Measurements from ENCODE around the gene SORCS2. TPM values are rescaled to one million over a fixed set of nuclear protein-coding genes. Genes with fewer than 3 reads are reported as not detected.

SORCS2 gene
- total RNA-seq, 4 donors from 2014 or later, result 0.26 to 17.1 (median 2.9) TPM

- no peaks in the 10 kb centered on the region for H3K36me3 ChIP-seq
- intact Hi-C loops (cut with DNase I; ENCODE audit: low total_unique reads), result no loop called here
These were observed 573.3 kb downstream of the SORCS2 start for GRCh38 chr4:7765666-7766065.

DNA sequence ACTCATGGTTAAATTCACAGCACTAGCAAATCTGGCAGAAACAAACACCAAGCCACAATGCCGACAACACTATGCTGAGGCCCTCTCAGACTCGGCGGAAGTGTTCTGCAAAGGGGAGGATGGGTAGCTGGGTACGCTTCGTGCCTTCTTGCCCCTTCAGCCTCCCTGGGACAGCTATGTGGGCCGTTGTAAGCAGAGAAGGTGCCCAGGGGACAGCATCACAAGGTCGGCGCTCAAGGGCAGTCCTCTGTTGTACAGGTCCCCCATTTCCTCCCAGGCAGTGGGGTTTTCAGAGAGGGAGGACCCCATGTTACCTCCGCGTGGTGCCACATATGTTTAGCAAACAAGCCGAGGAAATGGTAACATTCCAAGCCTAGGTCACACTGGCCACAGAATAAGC, 573.7 kb downstream of the SORCS2 start:
- intact Hi-C loops (cut with DNase I; ENCODE audit: low total_unique reads), result no loop called here
- no peaks in the 10 kb centered on the region for H3K27me3 ChIP-seq
- no peaks in the 10 kb centered on the region for H3K4me1 ChIP-seq
- H3K27ac ChIP-seq, result no peak overlapping the region
- no peaks in the 10 kb centered on the region for H3K9me3 ChIP-seq
- no peaks in the 10 kb centered on the region for H3K36me3 ChIP-seq
- H3K4me3 ChIP-seq, result no peak overlapping the region
- no peak for TF ChIP-seq POLR2A (IDR thresholded peaks at IDR 0.05)
- no peak for TF ChIP-seq CTCF (IDR thresholded peaks at IDR 0.05)
- no peak for DNase-seq

More at GRCh38 chr4:7765666-7766065, 573.3 kb downstream of the SORCS2 start:
- DNase-seq, result no peak
- H3K27ac ChIP-seq, result no peak overlapping the region
- H3K4me1 ChIP-seq, result no peaks in the 10 kb centered on the region
- no peaks in the 10 kb centered on the region for H3K9me3 ChIP-seq
- no peak overlapping the region for H3K4me3 ChIP-seq
- H3K27me3 ChIP-seq, result no peaks in the 10 kb centered on the region
- TF ChIP-seq POLR2A (IDR thresholded peaks at IDR 0.05) (no peak), CTCF (IDR thresholded peaks at IDR 0.05) (no peak)

- Histone ChIP-seq H3K4me1 (no peaks in the 10 kb centered on the region), H3K27ac (no peak overlapping the region), H3K36me3 (no peaks in the 10 kb centered on the region), H3K9me3 (no peaks in the 10 kb centered on the region), H3K4me3 (no peak overlapping the region), H3K27me3 (no peaks in the 10 kb centered on the region)
- TF ChIP-seq POLR2A (IDR thresholded peaks at IDR 0.05) (no peak), CTCF (IDR thresholded peaks at IDR 0.05) (no peak)
- no peak for DNase-seq
- intact Hi-C loops (cut with DNase I; ENCODE audit: low total_unique reads), result no loop called here
These were observed 574.5 kb downstream of the SORCS2 start for GRCh38 chr4:7766661-7767345.

DNA sequence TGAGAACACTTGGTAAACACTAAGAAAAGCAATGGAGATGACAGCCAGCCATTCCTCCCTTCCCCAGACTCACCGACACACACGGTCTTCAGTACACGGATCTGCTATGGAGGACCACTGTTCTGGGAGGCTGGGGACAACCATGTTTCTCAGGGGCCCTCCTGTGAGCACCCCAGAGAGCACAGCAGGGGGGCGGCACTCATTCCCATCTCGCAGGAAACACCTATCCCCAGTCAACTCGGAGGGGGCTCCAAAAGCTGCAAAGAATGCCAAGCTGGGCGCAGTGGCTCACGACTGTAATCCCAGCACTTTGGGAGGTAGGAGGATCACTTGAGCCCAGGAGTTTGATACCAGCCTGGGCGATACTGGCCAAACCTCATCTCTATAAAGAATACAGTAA, 575.2 kb downstream of the SORCS2 start:
- intact Hi-C loops (cut with DNase I; ENCODE audit: low total_unique reads), result no loop called here
- DNase-seq, result no peak
- H3K4me3 ChIP-seq, result no peak overlapping the region
- no peaks in the 10 kb centered on the region for H3K36me3 ChIP-seq
- H3K4me1 ChIP-seq, result no peaks in the 10 kb centered on the region
- no peaks in the 10 kb centered on the region for H3K27me3 ChIP-seq
- H3K27ac ChIP-seq, result no peak overlapping the region
- H3K9me3 ChIP-seq, result no peaks in the 10 kb centered on the region
- TF ChIP-seq CTCF (IDR thresholded peaks at IDR 0.05) (no peak), POLR2A (IDR thresholded peaks at IDR 0.05) (no peak)

GRCh38 chr4:7767966-7768365, 575.6 kb downstream of the SORCS2 start:
- intact Hi-C loops (cut with DNase I; ENCODE audit: low total_unique reads), result no loop called here
- H3K4me1 ChIP-seq, result no peaks in the 10 kb centered on the region
- H3K36me3 ChIP-seq, result no peaks in the 10 kb centered on the region
- no peak overlapping the region for H3K27ac ChIP-seq
- no peak overlapping the region for H3K4me3 ChIP-seq
- H3K27me3 ChIP-seq, result no peaks in the 10 kb centered on the region
- no peak for TF ChIP-seq POLR2A (IDR thresholded peaks at IDR 0.05)
- no peak for TF ChIP-seq CTCF (IDR thresholded peaks at IDR 0.05)
- DNase-seq, result no peak
- no peaks in the 10 kb centered on the region for H3K9me3 ChIP-seq

Measured in uterus (tissue), 4 donors.